ENCODE data around the gene ARL2. TPM values are rescaled to one million over a fixed set of nuclear protein-coding genes. Genes with fewer than 3 reads are reported as not detected.

Gene ARL2
- total RNA-seq, 2 experiments from 2014 or later, result 134 to 135 TPM

DNA sequence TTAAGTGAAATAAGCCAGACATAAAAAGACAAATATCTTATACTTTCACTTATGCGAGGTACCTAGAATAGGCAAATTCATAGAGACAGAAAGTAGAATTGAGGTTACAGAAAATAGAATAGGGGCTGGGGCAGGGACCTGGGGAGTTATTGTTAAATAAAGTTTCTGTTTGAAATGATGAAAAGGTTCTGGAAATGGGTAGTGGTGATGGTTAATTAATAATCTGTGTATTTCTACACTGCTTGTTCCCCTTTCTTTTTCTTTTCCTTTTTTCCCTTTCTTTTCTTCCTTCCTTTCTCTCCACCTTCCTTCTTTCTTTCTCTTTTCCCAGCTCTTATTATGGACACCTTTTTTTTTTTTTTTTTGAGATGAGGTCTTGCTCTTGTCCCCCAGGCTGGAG lies 41.6 kb downstream of the ARL2 start:
- Mint-ChIP-seq H3K4me1 (ENCODE audit: low read depth) (peaks cover 21% of the 10 kb centered on the region), H3K27ac (no peak overlapping the region), H3K9me3 (no peaks in the 10 kb centered on the region), H3K36me3 (ENCODE audit: low read depth) (no peaks in the 10 kb centered on the region), H3K4me3 (no peak overlapping the region), H3K27me3 (ENCODE audit: low read depth) (no peaks in the 10 kb centered on the region)
- CTCF ChIA-PET, result interaction anchor here (1.2 kb wide), 1 partner anchor 9 kb away, joined by 3 read pairs; no protein-coding TSS in a partner anchor
- no peak for DNase-seq
- intact Hi-C loops (cut with micrococcal nuclease), result no loop called here

- peaks cover 21% of the 10 kb centered on the region for H3K4me1 Mint-ChIP-seq (ENCODE audit: low read depth)
- intact Hi-C loops (cut with micrococcal nuclease), result no loop called here
- no peaks in the 10 kb centered on the region for H3K27me3 Mint-ChIP-seq (ENCODE audit: low read depth)
- H3K9me3 Mint-ChIP-seq, result no peaks in the 10 kb centered on the region
- DNase-seq, result no peak
- no peaks in the 10 kb centered on the region for H3K36me3 Mint-ChIP-seq (ENCODE audit: low read depth)
- CTCF ChIA-PET, result interaction anchor here (1.3 kb wide), 1 partner anchor 8 kb away, joined by 3 read pairs; no protein-coding TSS in a partner anchor
- H3K4me3 Mint-ChIP-seq, result no peak overlapping the region
- no peak overlapping the region for H3K27ac Mint-ChIP-seq
Observed at GRCh38 chr11:65056999-65057398, 43.0 kb downstream of the ARL2 start.

DNA sequence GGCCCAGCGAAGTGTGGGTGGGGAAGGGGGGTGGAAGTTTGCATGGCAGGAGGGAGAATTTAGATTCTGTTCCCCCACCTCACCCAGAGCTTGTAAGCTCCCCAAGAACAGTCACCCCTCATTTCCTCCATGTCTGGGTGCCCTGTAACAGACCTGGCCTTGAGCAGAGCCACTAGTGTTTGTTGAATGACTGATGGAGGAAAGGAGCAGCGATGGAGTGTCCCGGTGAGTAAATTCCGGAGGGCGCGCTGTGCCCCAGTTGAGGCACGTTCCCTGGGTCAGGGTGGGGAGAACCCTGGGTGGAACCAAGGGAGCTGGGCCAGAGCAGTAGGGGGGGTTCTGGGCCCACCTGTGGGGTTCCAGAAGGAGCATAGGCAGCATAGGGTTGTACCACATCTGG lies 43.6 kb downstream of the ARL2 start:
- H3K9me3 Mint-ChIP-seq, result no peaks in the 10 kb centered on the region
- intact Hi-C loops (cut with micrococcal nuclease), result no loop called here
- no peak overlapping the region for H3K4me3 Mint-ChIP-seq
- DNase-seq, result no peak
- no peaks in the 10 kb centered on the region for H3K27me3 Mint-ChIP-seq (ENCODE audit: low read depth)
- CTCF ChIA-PET, result interaction anchor here (0.5 to 1.3 kb wide), 2 partner anchors 8 to 44 kb away, joined by 3 to 4 read pairs; no protein-coding TSS in a partner anchor
- peaks cover 21% of the 10 kb centered on the region for H3K4me1 Mint-ChIP-seq (ENCODE audit: low read depth)
- no peak overlapping the region for H3K27ac Mint-ChIP-seq
- H3K36me3 Mint-ChIP-seq (ENCODE audit: low read depth), result no peaks in the 10 kb centered on the region

GRCh38 chr11:65058012-65058411 lies 44.1 kb downstream of the ARL2 start:
- H3K9me3 Mint-ChIP-seq, result no peaks in the 10 kb centered on the region
- no peak for DNase-seq
- no peaks in the 10 kb centered on the region for H3K36me3 Mint-ChIP-seq (ENCODE audit: low read depth)
- H3K27ac Mint-ChIP-seq, result no peak overlapping the region
- no peaks in the 10 kb centered on the region for H3K27me3 Mint-ChIP-seq (ENCODE audit: low read depth)
- no peak overlapping the region for H3K4me3 Mint-ChIP-seq
- CTCF ChIA-PET, result interaction anchor here (0.5 to 1.3 kb wide), 2 partner anchors 9 to 44 kb away, joined by 3 to 4 read pairs; no protein-coding TSS in a partner anchor
- intact Hi-C loops (cut with micrococcal nuclease), result no loop called here
- peaks cover 18% of the 10 kb centered on the region for H3K4me1 Mint-ChIP-seq (ENCODE audit: low read depth)

DNA sequence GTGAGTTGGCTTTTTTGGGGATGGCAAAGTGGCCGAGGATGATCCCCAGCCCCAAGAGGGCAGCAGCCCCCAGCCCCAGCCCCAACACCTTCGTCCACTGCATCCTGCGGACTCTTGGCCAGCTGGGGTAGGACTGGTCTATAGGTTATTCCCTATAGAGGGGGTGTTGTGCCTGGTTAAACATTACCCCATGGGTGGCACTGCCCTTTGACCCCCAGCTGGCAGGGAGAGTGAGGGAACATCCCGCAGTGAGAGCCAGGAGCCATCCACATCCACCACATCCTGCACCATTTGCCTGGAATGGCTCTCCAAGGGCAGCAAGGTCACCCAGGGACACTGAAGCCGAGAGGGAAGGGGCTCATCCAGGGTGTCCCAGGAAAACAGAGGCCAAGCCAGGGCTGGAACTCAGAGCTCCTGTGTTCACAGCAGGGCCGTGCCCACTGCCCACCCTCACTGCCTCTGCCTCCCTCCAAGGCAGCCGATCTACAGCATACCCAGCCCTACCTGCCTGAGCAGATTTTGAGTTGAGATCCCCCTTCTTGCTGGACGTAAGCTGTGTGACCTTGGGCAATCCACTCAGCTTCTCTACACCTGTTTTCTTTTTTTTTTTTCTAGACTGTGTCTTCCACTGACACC lies 44.6 kb downstream of the ARL2 start, which contains the start of gene NAALADL1:
Gene NAALADL1, minus strand, starts transcription at position 135 of the 636 bp plus-strand sequence. Its CDS starts 32 bp downstream, at position 103.
- CTCF ChIA-PET, result interaction anchor here (1.3 kb wide), 1 partner anchor 9 kb away, joined by 3 read pairs; no protein-coding TSS in a partner anchor
- Mint-ChIP-seq H3K27ac (no peak within 1 kb of the TSS), H3K27me3 (ENCODE audit: low read depth) (no peaks in the 10 kb centered on the region), H3K4me1 (ENCODE audit: low read depth) (peaks cover 13% of the 10 kb centered on the region), H3K9me3 (no peaks in the 10 kb centered on the region), H3K36me3 (ENCODE audit: low read depth) (no peaks in the 10 kb centered on the region), H3K4me3 (no peak within 1 kb of the TSS)
- intact Hi-C loops (cut with micrococcal nuclease), result no loop called here
- DNase-seq, result no peak

DNA sequence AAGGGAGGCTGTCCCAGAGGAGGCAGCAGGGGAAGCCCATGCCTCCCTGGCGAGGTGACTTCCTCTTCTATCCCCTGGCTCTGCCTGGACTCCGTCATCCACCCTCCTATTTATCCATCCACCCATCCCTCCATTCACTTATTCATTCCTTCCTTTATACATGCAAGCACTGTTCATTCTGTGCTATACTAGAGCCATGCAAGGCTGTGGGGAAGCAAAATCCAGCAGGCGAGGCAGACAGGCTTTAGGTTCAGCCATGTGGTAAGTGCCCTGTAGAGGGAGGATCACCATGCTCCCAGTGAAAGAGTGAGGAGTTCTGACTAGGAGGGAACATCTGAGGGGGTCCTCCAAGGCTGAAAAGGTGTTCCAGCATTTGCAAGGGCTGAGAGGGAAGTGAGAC lies 45.6 kb downstream of the ARL2 start:
- Mint-ChIP-seq H3K36me3 (ENCODE audit: low read depth) (no peaks in the 10 kb centered on the region), H3K27ac (no peak overlapping the region), H3K4me1 (ENCODE audit: low read depth) (peaks cover 3% of the 10 kb centered on the region), H3K4me3 (no peak overlapping the region), H3K9me3 (no peaks in the 10 kb centered on the region), H3K27me3 (ENCODE audit: low read depth) (no peaks in the 10 kb centered on the region)
- DNase-seq, result no peak
- CTCF ChIA-PET, result no interaction called here
- intact Hi-C loops (cut with micrococcal nuclease), result no loop called here

DNA sequence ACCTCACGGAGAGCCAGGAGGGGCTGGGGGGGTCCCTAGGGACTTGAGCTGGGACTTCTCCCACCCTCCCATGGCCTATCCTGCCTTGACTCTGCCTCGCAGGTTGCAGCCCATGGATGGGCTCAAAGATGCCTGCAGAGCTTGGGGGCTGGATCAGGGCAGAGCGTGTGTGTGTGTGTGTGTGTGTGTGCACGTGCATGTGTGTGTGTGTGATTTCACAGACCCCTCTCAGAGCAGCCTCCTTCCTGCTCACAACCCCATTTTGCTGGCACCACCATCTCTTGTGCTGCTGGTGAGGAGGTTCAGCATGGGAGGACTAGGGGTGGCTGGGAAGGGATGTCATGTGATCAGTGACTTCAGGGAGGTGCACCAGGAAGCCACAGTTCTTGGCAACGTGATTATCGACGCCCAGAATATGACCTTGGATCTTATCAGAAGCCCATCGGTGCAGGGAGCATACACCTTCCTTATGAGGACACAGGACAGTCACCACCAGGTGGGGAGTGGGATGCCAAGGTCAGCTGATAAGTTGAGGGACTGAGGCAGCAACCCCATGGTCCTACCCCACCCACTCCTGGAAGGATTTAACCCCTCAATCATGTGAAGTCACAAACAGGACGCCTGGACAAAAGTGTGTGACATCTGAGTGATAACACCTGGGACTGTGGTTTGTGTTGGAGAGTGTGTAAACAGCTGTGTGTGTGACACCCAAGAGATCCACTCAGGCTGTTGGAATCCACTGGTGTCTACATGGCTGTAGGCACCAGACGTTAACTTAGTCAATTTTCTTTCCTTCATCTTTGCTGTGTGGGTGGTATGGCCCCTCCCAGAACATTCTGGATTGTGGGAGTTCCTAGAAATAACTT lies 46.2 kb downstream of the ARL2 start:
- Mint-ChIP-seq H3K4me3 (no peak overlapping the region), H3K9me3 (no peaks in the 10 kb centered on the region), H3K4me1 (ENCODE audit: low read depth) (no peaks in the 10 kb centered on the region), H3K27ac (no peak overlapping the region), H3K27me3 (ENCODE audit: low read depth) (no peaks in the 10 kb centered on the region), H3K36me3 (ENCODE audit: low read depth) (no peaks in the 10 kb centered on the region)
- CTCF ChIA-PET, result no interaction called here
- DNase-seq, result no peak
- intact Hi-C loops (cut with micrococcal nuclease), result no loop called here

DNA sequence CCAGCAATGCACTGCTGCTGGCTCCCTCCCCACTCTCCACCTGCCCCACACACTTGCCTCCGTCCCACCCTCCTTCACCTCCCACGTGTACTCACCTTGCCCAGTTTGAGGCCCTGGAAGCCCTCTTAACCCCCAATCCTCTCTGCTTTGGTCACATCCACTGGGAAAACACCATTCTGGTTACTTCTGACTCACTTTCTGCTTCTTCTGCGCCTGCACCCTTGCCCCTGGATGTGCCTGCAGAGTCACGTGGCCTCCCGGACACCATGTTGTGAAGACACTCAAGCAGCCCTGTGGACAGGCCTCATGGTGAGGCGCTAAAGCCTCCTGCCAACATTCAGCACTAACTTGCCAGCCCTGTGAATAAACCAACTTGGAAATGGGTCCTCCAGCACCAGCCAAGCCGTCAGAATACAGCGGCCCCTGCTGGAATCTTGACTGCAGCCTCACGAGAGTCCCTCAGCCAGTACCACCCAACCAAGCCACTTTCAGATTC lies 47.0 kb downstream of the ARL2 start:
- no peaks in the 10 kb centered on the region for H3K36me3 Mint-ChIP-seq (ENCODE audit: low read depth)
- H3K27me3 Mint-ChIP-seq (ENCODE audit: low read depth), result no peaks in the 10 kb centered on the region
- intact Hi-C loops (cut with micrococcal nuclease), result no loop called here
- no peaks in the 10 kb centered on the region for H3K9me3 Mint-ChIP-seq
- H3K4me1 Mint-ChIP-seq (ENCODE audit: low read depth), result no peaks in the 10 kb centered on the region
- H3K4me3 Mint-ChIP-seq, result no peak overlapping the region
- CTCF ChIA-PET, result no interaction called here
- no peak for DNase-seq
- no peak overlapping the region for H3K27ac Mint-ChIP-seq

DNA sequence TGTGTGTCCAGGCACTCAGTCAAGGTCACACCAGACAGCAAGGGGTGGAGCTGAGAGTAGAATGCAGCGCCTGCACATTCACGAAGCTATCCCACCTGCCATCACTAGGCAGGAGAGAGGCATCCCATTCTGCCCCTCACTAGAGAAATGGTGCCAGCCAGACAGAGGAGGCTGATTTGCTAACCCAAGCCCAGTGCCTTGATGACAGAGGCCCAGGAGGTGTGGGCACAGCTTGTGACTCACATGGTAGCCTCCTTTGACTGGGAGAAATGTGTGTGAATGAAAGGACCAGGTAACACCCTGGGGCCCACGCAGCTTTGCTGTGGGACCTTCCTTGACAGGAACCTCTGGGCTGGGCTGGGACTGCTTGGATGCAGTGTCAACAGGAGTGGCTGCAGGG lies 49.6 kb downstream of the ARL2 start:
- H3K36me3 Mint-ChIP-seq (ENCODE audit: low read depth), result no peaks in the 10 kb centered on the region

DNA sequence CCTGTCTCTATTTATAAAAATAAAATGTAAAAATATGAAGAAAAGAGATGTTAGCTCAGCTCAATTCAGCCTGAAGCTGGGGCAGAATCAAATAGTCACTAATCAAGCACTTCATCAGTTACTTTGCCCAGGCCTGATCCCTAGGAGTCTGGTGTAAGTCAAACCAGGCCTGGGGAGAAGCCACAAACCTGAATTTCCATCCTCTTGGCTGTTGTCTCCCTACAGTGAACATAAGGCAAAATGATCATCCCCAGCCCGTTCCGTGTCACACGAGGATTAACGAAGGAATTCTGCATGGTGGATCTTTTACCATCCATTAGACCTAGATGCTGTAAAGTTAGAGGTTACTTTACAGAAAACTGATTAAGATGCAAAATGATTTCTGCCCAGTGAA lies 50.9 kb downstream of the ARL2 start:
- intact Hi-C loops (cut with micrococcal nuclease), result no loop called here
- Mint-ChIP-seq H3K27ac (no peak overlapping the region), H3K9me3 (no peaks in the 10 kb centered on the region), H3K4me1 (ENCODE audit: low read depth) (peaks cover 2% of the 10 kb centered on the region), H3K27me3 (ENCODE audit: low read depth) (no peaks in the 10 kb centered on the region), H3K4me3 (no peak overlapping the region), H3K36me3 (ENCODE audit: low read depth) (no peaks in the 10 kb centered on the region)
- CTCF ChIA-PET, result no interaction called here
- no peak for DNase-seq

More for the DNA sequence above, 49.6 kb downstream of the ARL2 start:
- H3K4me1 Mint-ChIP-seq (ENCODE audit: low read depth), result no peaks in the 10 kb centered on the region
- CTCF ChIA-PET, result no interaction called here
- no peaks in the 10 kb centered on the region for H3K9me3 Mint-ChIP-seq
- no peaks in the 10 kb centered on the region for H3K27me3 Mint-ChIP-seq (ENCODE audit: low read depth)
- intact Hi-C loops (cut with micrococcal nuclease), result no loop called here
- H3K27ac Mint-ChIP-seq, result no peak overlapping the region
- no peak for DNase-seq
- no peak overlapping the region for H3K4me3 Mint-ChIP-seq

- intact Hi-C loops (cut with micrococcal nuclease), result no loop called here
- CTCF ChIA-PET, result interaction anchor here (0.5 kb wide), 1 partner anchor 18 kb away, joined by 3 read pairs; no protein-coding TSS in a partner anchor
- no peak for DNase-seq
- H3K9me3 Mint-ChIP-seq, result no peaks in the 10 kb centered on the region
- no peak overlapping the region for H3K27ac Mint-ChIP-seq
- H3K27me3 Mint-ChIP-seq (ENCODE audit: low read depth), result no peaks in the 10 kb centered on the region
- peaks cover 2% of the 10 kb centered on the region for H3K4me1 Mint-ChIP-seq (ENCODE audit: low read depth)
- no peak overlapping the region for H3K4me3 Mint-ChIP-seq
- no peaks in the 10 kb centered on the region for H3K36me3 Mint-ChIP-seq (ENCODE audit: low read depth)
Observed at GRCh38 chr11:65065851-65066250, 51.9 kb downstream of the ARL2 start.

DNA sequence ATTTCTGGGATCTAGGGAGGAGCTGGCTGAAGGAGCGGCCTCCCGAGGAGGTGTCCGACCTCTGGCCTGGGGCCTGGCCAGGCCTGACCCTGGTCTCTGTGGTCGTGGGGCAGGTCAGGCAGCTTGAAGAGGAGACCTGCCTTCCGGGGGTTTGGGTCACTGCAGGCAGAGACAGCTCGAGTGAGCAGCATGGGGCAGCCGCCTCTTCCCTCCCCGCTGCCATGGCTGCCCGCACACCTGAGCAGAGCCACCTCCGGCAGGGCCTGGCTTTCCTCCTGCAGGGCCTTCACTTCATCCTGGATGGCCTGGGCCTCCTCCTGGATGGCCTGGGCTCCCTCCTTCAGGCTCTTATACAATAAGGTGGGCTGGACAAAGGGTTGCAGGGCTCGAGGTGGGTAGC lies 52.4 kb downstream of the ARL2 start:
- CTCF ChIA-PET, result interaction anchor here (0.5 kb wide), 1 partner anchor 18 kb away, joined by 3 read pairs; no protein-coding TSS in a partner anchor
- DNase-seq, result no peak
- peaks cover 2% of the 10 kb centered on the region for H3K4me1 Mint-ChIP-seq (ENCODE audit: low read depth)
- H3K27ac Mint-ChIP-seq, result no peak overlapping the region
- H3K4me3 Mint-ChIP-seq, result no peak overlapping the region
- H3K27me3 Mint-ChIP-seq (ENCODE audit: low read depth), result no peaks in the 10 kb centered on the region
- no peaks in the 10 kb centered on the region for H3K36me3 Mint-ChIP-seq (ENCODE audit: low read depth)
- no peaks in the 10 kb centered on the region for H3K9me3 Mint-ChIP-seq
- intact Hi-C loops (cut with micrococcal nuclease), result no loop called here

Measured in activated naive CD4-positive, alpha-beta T cell treated with anti-CD3 and anti-CD28 coated beads for 36 hours (primary cell).